K562 (cell line): ENCODE data around the gene DPPA2. TPM values are rescaled to one million over a fixed set of nuclear protein-coding genes. Genes with fewer than 3 reads are reported as not detected.

Experiments used
- ATAC-seq: fragments of 200-7000 bp; cut with Tn5 transposase; 3 replicates; pipeline ENCODE4 v1.9.1; 2020; ENCODE audit warnings: moderate library complexity
- BruUV-seq: library from RNA; stranded (reverse); fragments of 400-500 nt; replicated peaks from 2 replicates; lab custom pipeline; 2021; lab: Mats Ljungman, UMichigan
- CTCF ChIA-PET: fragments of 300-600 bp; formaldehyde crosslinking; extraction: SDS; loops from one replicate; lab custom pipeline; 2021; ENCODE audit warnings: low intra/inter-chr PET ratio; lab: Yijun Ruan, JAX
- POLR2A ChIA-PET: fragments of 300-600, 350-650 bp; sonication (Branson Sonifier 250); formaldehyde crosslinking; extraction: SDS; loops from one replicate; lab custom pipeline; 2021; ENCODE audit warnings: antibody characterized with exemption, inconsistent platforms; lab: Yijun Ruan, JAX
- DNase-seq, 4 experiments: peaks; one replicate each; pipeline versions ENCODE4 v3.0.0 to v3.0.0-alpha.2; 2011 to 2018; ENCODE audit warnings: low spot score in 3 of 4, mixed read lengths in 3 of 4; ENCODE audit errors: extremely low read depth in 1 of 4
- FAIRE-seq: peaks from 2 replicates; lab custom pipeline; 2011; peaks lifted over from hg19 to GRCh38; lab: Jason Lieb, UNC
- H2AFZ ChIP-seq: 2 replicates; pipeline ENCODE4 v1.6.0; 2011; ENCODE audit warnings: low read depth, low read length, control low read depth, inconsistent platforms
- H3K27ac ChIP-seq: fragments of 200-600 bp; 3 replicates; pipeline ENCODE4 v1.8.0; 2011; ENCODE audit warnings: low read depth, mild to moderate bottlenecking, control low read depth, inconsistent platforms, low read length, moderate library complexity, mixed read lengths; ENCODE audit errors: extremely low read depth
- H3K27me3 ChIP-seq, 2 experiments: fragments of 300-600 bp in 1 of 2; 2 replicates in 1 of 2; 3 replicates in 1 of 2; pipeline versions ENCODE4 v1.6.0 to v1.8.0; 2011; ENCODE audit warnings: inconsistent platforms in 2 of 2, low read length in 2 of 2, mild to moderate bottlenecking in 1 of 2, mixed read lengths in 1 of 2, moderate library complexity in 1 of 2; ENCODE audit not compliant: control insufficient read depth in 2 of 2, insufficient read depth in 2 of 2
- H3K36me3 ChIP-seq: fragments of 300-600 bp; 3 replicates; pipeline ENCODE4 v1.8.0; 2011; ENCODE audit warnings: mild to moderate bottlenecking, low read length, inconsistent platforms; ENCODE audit not compliant: control insufficient read depth, insufficient read depth
- H3K4me1 ChIP-seq, 2 experiments: fragments of 200-600 bp in 1 of 2; replicated peaks in 1 of 2; 2 replicates in 1 of 2; 3 replicates in 1 of 2; pipeline versions ENCODE4 v1.5.1 to v1.8.0; 2011; ENCODE audit warnings: inconsistent platforms in 2 of 2, low read length in 2 of 2, mild to moderate bottlenecking in 1 of 2, mixed read lengths in 1 of 2, moderate library complexity in 1 of 2; ENCODE audit not compliant: control insufficient read depth in 2 of 2, insufficient read depth in 2 of 2
- H3K4me2 ChIP-seq: 2 replicates; pipeline ENCODE4 v1.6.1; 2011; ENCODE audit warnings: low read length, control low read depth, inconsistent platforms, mixed read lengths; ENCODE audit not compliant: insufficient read depth
- H3K4me3 ChIP-seq: fragments of 200-600 bp; sonication (generic), shearing (Covaris generic); 2 replicates; pipeline ENCODE4 v1.5.1; 2016; ENCODE audit warnings: control low read depth, inconsistent platforms
- H3K79me2 ChIP-seq: fragments of 200-600 bp; 3 replicates; pipeline ENCODE4 v1.8.0; 2011; ENCODE audit warnings: low read length, inconsistent platforms; ENCODE audit not compliant: control insufficient read depth, insufficient read depth
- H3K9ac ChIP-seq, 2 experiments: 2 replicates each; pipeline versions ENCODE4 v1.6.0 to v1.6.1; 2011; ENCODE audit warnings: low read depth in 2 of 2, low read length in 2 of 2, control low read depth in 1 of 2, inconsistent platforms in 1 of 2, mild to moderate bottlenecking in 1 of 2, mixed read lengths in 1 of 2; ENCODE audit not compliant: insufficient read depth in 1 of 2
- H3K9me1 ChIP-seq: one replicate; pipeline ENCODE4 v1.6.0; 2011; ENCODE audit warnings: inconsistent platforms, mild to moderate bottlenecking, low read length, moderate library complexity; ENCODE audit not compliant: control insufficient read depth, insufficient read depth
- H3K9me3 ChIP-seq: replicated peaks from 2 replicates; pipeline ENCODE4 v1.5.1; 2011; ENCODE audit warnings: low read depth, low read length, inconsistent platforms; ENCODE audit not compliant: control insufficient read depth, insufficient read depth
- H4K20me1 ChIP-seq: replicated peaks from 2 replicates; pipeline ENCODE4 v1.6.1; 2011; ENCODE audit warnings: low read length, inconsistent platforms, mixed read lengths; ENCODE audit not compliant: control insufficient read depth, insufficient read depth
- SRF ChIP-seq, 2 experiments: fragments of 250-450, 450-650 bp in 1 of 2; sonication (Bioruptor Pico) in 1 of 2; sonication (generic) in 1 of 2; formaldehyde crosslinking; IDR thresholded peaks; 2 replicates each; pipeline versions ENCODE4 v1.5.0 to v1.5.1; 2020 to 2022; ENCODE audit warnings: mild to moderate bottlenecking in 1 of 2, missing genetic modification reagents in 1 of 2
- TSHZ1 ChIP-seq: fragments of 250-450 bp; sonication (Bioruptor Pico); IDR thresholded peaks from 2 replicates; pipeline ENCODE4 v1.4.0; 2020; ENCODE audit warnings: mild to moderate bottlenecking, moderate library complexity
- WGBS: fragments of 100-300 bp; shearing (Covaris generic); methylation state at CpG from one replicate; pipeline ENCODE4 v1.1.6; 2016; ENCODE audit warnings: low coverage, mixed read lengths; ENCODE audit not compliant: insufficient coverage; ENCODE audit errors: missing lambda C conversion rate; 5-methylcytosine and 5-hydroxymethylcytosine counted together
- in situ Hi-C: fragments of 300-500 bp; cut with MboI; formaldehyde crosslinking; loops from 4 replicates; pipeline ENCODE4 v1.15.0; 2018; ENCODE audit warnings: inconsistent platforms, mixed read lengths
- intact Hi-C: fragments of 100-400 bp; cut with micrococcal nuclease; formaldehyde crosslinking; loops from 2 replicates; pipeline ENCODE4 v1.14.2; 2022
- polyA plus RNA-seq, 8 experiments: library from polyadenylated mRNA; depleted of rRNA in 4 of 8; stranded (reverse) in 5 of 8; unstranded in 3 of 8; fragments of >200 nt; fragmentation: Nextera tagmentation in 2 of 8; fragmentation: Illumina TruSeq in 1 of 8; extraction: Ambion mirVana in 2 of 8; extraction: Trizol in 1 of 8; gene quantifications; 2 replicates each; pipeline versions ENCODE4 v1.2.1 to v1.2.3, GENCODE V29; 2011 to 2014; ENCODE audit warnings: inconsistent platforms in 1 of 8, missing spikeins in 1 of 8
- total RNA-seq, 7 experiments: library from RNA; depleted of rRNA in 6 of 7; stranded (reverse); fragments of >200 nt in 6 of 7; fragmentation: Illumina TruSeq in 2 of 7; extraction: Trizol in 2 of 7; gene quantifications; 2 replicates each; pipeline versions ENCODE4 v1.2.1 to v1.2.3, GENCODE V29; 2011 to 2021; ENCODE audit warnings: low replicate concordance in 1 of 7

DPPA2 gene
- total and polyA plus RNA-seq, 9 of the 15 experiments (the other 6 are each of a cell fraction or from before 2014, with no cell fraction given): 0.04 TPM; not detected in 8

- TF ChIP-seq SRF (CRISPR knock-in tag; IDR thresholded peaks at IDR 0.05) (no peak), TSHZ1 (no peak)
- no peak overlapping the region for H3K9ac ChIP-seq
- H3K36me3 ChIP-seq: no peaks in the 10 kb centered on the region
- ChIA-PET POLR2A (no interaction called here), CTCF (no interaction called here)
- H3K4me3 ChIP-seq: no peak overlapping the region
- H2AFZ ChIP-seq: no peak overlapping the region
- H3K27me3 ChIP-seq: no peaks in the 10 kb centered on the region
- no peak overlapping the region for H3K27ac ChIP-seq
- no peak for ATAC-seq
- no TSS peak for BruUV-seq
- FAIRE-seq: no peak
- H3K9me3 ChIP-seq: no peaks in the 10 kb centered on the region
- DNase-seq: no peak
- no peaks in the 10 kb centered on the region for H4K20me1 ChIP-seq
- H3K9me1 ChIP-seq: no peaks in the 10 kb centered on the region
- intact Hi-C loops (no loop called here), in situ Hi-C loops (no loop called here)
- H3K4me2 ChIP-seq: no peak overlapping the region
- no peaks in the 10 kb centered on the region for H3K4me1 ChIP-seq
- 3% methylated on average over 4 of the region's 4 CpGs for WGBS
- no peaks in the 10 kb centered on the region for H3K79me2 ChIP-seq
Measured at GRCh38 chr3:109346099-109346498, 29.8 kb upstream of the DPPA2 start.
